Suprapubic skin (tissue), 4 donors: ENCODE measurements around the gene SLC37A1. TPM values are rescaled to one million over a fixed set of nuclear protein-coding genes. Genes with fewer than 3 reads are reported as not detected.

ENCODE experiments used
- DNase-seq, 2 donors: peaks; one replicate each; pipeline ENCODE4 v3.0.0-alpha.2; 2019; ENCODE audit warnings: low spot score in 2 of 2
- H3K27ac ChIP-seq: fragments of 200-600 bp; sonication (generic); one replicate; pipeline ENCODE4 v1.5.1; 2019
- H3K27me3 ChIP-seq: fragments of 200-600 bp; sonication (generic); one replicate; pipeline ENCODE4 v1.5.1; 2019
- H3K36me3 ChIP-seq: fragments of 200-600 bp; sonication (generic); one replicate; pipeline ENCODE4 v1.5.1; 2019
- H3K4me1 ChIP-seq: fragments of 200-600 bp; sonication (generic); one replicate; pipeline ENCODE4 v1.5.1; 2019
- H3K4me3 ChIP-seq: fragments of 200-600 bp; sonication (generic); one replicate; pipeline ENCODE4 v1.5.1; 2019; ENCODE audit warnings: mild to moderate bottlenecking
- H3K9me3 ChIP-seq: fragments of 200-600 bp; sonication (generic); one replicate; pipeline ENCODE4 v1.5.1; 2019
- EP300 ChIP-seq: sonication (generic); formaldehyde crosslinking; IDR thresholded peaks from one replicate; pipeline ENCODE4 v1.6.1; 2017; ENCODE audit warnings: antibody characterized with exemption
- POLR2A ChIP-seq, 2 donors: fragments of 450-650 bp; IDR thresholded peaks; one replicate each; pipeline ENCODE4 v1.6.1; 2017; ENCODE audit warnings: antibody characterized with exemption in 2 of 2, mild to moderate bottlenecking in 2 of 2, moderate library complexity in 2 of 2
- POLR2AphosphoS5 ChIP-seq, 3 donors: sonication (generic); formaldehyde crosslinking; IDR thresholded peaks; one replicate each; pipeline ENCODE4 v1.6.1; 2017; ENCODE audit warnings: antibody characterized with exemption in 3 of 3
- WGBS: methylation state at CpG from one replicate; pipeline ENCODE4 v1.1.5; 2018; 5-methylcytosine and 5-hydroxymethylcytosine counted together
- total RNA-seq, 4 donors: library from RNA; depleted of rRNA; stranded (reverse); fragments of >200 nt; gene quantifications; one replicate each; pipeline ENCODE4 v1.1.0, GENCODE V29; 2016
- TF ChIP-seq, protein P1 (sequence below), 2 donors: fragments of 200-600 bp in 1 of 2; fragments of 450-650 bp in 1 of 2; sonication (generic) in 1 of 2; IDR thresholded peaks; one replicate each; pipeline ENCODE4 v1.5.1; 2016 to 2019; ENCODE audit warnings: antibody characterized with exemption in 2 of 2, mild to moderate bottlenecking in 1 of 2, moderate library complexity in 1 of 2

SLC37A1 gene
- total RNA-seq, 4 donors from 2014 or later, result 10.2 to 23.1 (median 19.6) TPM

DNA sequence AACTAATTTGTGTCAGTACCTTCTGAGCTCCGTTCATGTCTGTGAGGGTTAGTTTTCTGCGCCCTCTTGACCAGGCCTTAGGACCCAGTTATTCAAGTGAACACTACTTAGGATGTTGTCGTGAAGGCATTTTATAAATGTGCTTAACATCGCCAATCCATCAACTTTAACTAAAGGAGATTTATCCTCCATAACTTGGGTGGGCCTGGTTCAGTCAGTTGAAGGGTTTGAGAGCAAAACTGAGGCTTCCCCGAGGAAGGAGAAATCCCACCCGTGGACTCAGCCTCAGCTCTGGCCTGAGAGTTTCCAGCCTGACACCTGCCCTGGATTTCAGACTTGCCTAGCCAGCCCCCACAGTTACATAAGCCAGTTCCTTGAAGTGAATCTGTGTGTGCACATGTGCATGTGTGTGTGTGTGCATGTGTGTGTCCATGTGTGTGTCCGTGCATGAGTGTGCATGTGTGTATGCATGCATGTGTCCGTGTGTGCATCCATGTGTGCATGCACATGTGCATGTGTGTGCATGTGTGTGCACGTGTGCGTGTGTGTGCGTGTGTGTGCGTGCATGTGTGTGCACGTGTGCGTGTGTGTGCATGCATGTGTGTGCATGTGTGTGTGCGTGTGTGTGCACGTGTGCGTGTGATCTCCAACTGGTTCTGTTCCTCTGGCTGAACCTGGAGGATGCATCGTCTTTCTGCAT lies 77.7 kb downstream of the SLC37A1 start:
- Histone ChIP-seq H3K36me3 (no peaks in the 10 kb centered on the region), H3K4me1 (peaks cover 7% of the 10 kb centered on the region), H3K27ac (no peak overlapping the region), H3K9me3 (no peaks in the 10 kb centered on the region), H3K4me3 (no peak overlapping the region), H3K27me3 (peaks cover 24% of the 10 kb centered on the region)
- TF ChIP-seq EP300, result no peak
- TF ChIP-seq, protein P1, sequence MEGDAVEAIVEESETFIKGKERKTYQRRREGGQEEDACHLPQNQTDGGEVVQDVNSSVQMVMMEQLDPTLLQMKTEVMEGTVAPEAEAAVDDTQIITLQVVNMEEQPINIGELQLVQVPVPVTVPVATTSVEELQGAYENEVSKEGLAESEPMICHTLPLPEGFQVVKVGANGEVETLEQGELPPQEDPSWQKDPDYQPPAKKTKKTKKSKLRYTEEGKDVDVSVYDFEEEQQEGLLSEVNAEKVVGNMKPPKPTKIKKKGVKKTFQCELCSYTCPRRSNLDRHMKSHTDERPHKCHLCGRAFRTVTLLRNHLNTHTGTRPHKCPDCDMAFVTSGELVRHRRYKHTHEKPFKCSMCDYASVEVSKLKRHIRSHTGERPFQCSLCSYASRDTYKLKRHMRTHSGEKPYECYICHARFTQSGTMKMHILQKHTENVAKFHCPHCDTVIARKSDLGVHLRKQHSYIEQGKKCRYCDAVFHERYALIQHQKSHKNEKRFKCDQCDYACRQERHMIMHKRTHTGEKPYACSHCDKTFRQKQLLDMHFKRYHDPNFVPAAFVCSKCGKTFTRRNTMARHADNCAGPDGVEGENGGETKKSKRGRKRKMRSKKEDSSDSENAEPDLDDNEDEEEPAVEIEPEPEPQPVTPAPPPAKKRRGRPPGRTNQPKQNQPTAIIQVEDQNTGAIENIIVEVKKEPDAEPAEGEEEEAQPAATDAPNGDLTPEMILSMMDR (IDR thresholded peaks at IDR 0.05), result no peak
- no peak for TF ChIP-seq POLR2A (IDR thresholded peaks at IDR 0.05)
- no peak for TF ChIP-seq POLR2AphosphoS5 (IDR thresholded peaks at IDR 0.05)
- peak in 1 of 2 donors; percentile 26 for DNase-seq
- 81% methylated on average over 16 of the region's 18 CpGs for WGBS

DNA sequence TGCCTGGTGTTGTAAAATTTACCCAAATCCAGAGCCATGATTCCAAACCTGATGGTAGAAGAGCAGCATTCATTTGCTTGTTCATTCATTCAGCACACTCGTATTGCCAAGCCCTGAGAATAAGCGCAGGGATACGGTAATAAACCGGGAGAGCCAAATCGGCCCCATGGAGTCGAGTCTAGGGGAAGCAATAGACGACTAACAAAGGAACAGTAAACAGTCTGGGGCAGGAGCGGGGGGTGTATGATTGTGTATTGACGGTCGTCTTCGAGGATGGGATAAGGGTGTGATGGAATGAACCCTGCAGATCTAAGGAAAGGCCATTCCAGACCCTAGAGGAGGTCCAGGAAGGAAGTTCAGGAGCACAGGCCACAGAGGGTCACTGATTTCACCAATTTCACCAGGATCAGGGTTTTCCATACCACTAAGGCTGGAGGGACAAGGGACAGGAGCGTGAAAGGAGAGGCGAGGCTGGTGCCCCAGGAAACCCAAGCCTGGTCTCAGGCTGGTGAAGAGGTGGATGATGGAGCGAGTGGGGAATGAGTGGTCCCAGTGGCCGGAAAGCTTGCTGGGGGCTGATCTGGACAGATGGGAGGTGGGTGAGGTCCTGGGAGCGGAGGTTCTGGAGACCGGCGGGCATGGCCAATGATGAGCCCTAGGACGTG lies 78.6 kb downstream of the SLC37A1 start:
- H3K27me3 ChIP-seq, result peaks cover 29% of the 10 kb centered on the region
- H3K36me3 ChIP-seq, result no peaks in the 10 kb centered on the region
- peak in 1 of 2 donors; percentile 64 for DNase-seq
- TF ChIP-seq POLR2A (IDR thresholded peaks at IDR 0.05) (no peak), EP300 (no peak), POLR2AphosphoS5 (IDR thresholded peaks at IDR 0.05) (no peak)
- TF ChIP-seq, protein P1 (IDR thresholded peaks at IDR 0.05), result no peak
- H3K4me1 ChIP-seq, result peaks cover 7% of the 10 kb centered on the region
- no peaks in the 10 kb centered on the region for H3K9me3 ChIP-seq
- H3K27ac ChIP-seq, result no peak overlapping the region
- WGBS, result 88% methylated on average over 19 of the region's 19 CpGs
- no peak overlapping the region for H3K4me3 ChIP-seq

DNA sequence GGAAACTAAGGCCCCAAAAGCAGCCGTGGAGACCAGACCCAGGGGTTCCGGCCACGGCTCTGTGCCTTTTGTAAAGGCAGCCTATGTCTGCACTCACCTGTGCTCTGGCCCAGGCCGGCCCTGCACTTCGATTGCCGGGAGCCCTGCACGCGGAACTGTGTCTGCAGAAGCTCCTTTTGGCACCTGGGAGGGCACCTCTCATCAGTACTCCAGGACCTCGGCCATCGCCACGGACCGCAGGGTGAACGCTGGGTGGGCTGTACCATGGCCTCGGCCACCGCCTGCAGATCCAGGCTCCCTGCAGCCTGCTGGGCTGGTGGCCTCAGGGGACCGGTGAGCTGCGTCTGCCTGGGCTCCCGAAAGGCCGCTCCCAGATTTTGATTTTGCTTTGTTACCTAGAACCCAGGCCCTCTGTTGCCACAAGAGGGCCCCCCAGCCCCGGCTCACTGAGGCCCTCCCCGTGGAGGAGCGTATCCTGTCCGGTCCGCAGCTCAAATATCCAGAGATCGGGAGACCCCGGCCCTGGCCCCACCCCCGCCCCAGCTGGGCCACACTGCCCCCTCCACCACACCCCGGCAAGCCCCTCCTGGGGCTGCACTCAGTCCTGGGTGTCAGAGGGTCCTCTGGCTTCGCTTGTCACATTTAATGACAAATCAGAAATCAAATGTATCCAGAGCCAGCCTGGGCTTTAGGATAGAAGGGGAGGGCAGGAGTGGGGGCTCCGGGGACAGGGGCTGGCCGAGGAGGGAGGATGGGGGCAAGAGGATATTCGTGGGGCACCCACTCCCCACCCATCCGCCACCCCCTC lies 79.6 kb downstream of the SLC37A1 start:
- 35% methylated on average over 15 of the region's 33 CpGs for WGBS
- Histone ChIP-seq H3K4me3 (peak overlapping the region; percentile 13), H3K9me3 (no peaks in the 10 kb centered on the region), H3K27ac (no peak overlapping the region), H3K4me1 (peaks cover 7% of the 10 kb centered on the region), H3K36me3 (no peaks in the 10 kb centered on the region), H3K27me3 (peaks cover 29% of the 10 kb centered on the region)
- TF ChIP-seq EP300, result no peak
- TF ChIP-seq, protein P1 (IDR thresholded peaks at IDR 0.05), result peak; percentile 27 to 71
- no peak for TF ChIP-seq POLR2AphosphoS5 (IDR thresholded peaks at IDR 0.05)
- TF ChIP-seq POLR2A (IDR thresholded peaks at IDR 0.05), result no peak
- DNase-seq, result peak in 1 of 2 donors; percentile 86

DNA sequence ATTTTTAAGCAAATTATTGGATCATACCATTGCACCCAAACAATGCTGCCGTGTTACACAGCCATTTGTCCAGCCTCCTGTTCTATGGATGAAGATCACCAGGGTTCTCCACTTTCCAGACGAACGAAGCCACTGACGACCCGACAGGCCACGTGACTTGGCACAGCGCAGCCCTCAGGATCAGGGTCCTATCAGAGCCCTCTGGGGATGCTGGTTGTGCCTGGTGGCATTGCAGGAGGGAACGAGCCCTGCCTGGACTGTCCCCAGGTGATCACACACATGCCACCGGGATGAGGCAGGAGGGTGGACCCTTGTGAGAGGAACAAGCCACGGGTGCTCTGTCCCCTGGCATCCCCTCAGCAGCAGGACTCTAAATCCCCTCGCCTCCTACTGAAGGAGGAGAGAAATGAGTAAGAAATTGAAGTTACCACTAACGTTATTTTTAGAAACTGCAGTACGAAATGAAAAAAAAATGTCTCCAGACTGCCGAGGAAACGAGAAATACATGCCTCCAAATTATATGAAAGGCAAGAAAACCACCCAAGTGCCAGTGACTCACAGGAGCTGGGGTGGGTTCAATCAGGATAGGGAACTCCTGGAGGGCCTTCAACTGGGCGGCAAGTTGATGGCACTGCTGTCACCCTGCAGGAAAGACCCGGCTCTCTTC lies 81.1 kb downstream of the SLC37A1 start:
- no peak overlapping the region for H3K27ac ChIP-seq
- no peaks in the 10 kb centered on the region for H3K9me3 ChIP-seq
- peaks cover 29% of the 10 kb centered on the region for H3K27me3 ChIP-seq
- H3K4me3 ChIP-seq, result no peak overlapping the region
- TF ChIP-seq POLR2AphosphoS5 (IDR thresholded peaks at IDR 0.05), result no peak
- WGBS, result 68% methylated on average over 16 of the region's 17 CpGs
- H3K4me1 ChIP-seq, result peaks cover 7% of the 10 kb centered on the region
- DNase-seq, result peak in 1 of 2 donors; percentile 62
- H3K36me3 ChIP-seq, result no peaks in the 10 kb centered on the region

DNA sequence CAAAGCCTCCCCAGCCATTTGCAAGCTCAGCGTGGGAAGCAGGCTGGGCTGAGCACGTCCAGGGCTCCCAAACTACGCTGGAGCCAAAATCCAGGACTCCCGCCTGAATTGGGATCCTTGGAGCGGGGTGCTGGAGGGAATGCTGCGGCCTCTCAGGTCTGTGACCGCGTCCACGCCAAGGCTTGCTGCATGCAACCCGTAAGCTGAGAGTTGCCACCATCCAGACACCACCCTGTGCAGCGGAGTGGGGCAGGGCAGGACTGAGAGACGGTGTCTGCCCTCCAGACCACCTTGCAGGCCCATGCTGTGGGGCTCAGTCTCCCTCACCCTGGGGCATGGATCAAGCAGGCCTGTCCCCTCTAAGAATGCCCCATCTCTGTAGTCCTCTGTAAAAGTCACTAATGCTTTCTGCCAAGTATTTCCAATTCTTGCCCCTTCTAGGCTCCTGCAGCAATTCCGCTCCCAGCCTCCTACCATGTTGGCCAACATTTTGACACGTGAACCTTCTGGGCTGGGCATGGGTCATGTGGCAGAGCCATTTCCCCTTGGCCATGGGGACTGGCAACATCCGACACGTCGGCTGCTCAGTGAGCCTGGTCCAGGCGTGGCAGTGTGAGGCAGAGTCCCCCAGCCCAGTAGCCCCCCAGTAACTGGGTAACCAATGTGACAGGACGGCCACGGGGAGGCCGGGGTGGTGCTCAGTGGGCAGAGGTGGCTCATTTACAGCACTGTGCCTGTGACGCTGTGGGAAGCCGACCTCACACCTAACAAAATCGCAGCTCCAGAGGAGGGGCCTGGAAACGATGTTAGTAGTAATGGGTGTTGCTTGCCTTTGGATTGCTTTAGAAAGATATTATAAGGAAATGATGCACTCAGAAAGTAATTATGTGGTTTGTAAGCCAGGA lies 81.9 kb downstream of the SLC37A1 start:
- TF ChIP-seq POLR2A (IDR thresholded peaks at IDR 0.05), result no peak
- H3K36me3 ChIP-seq, result no peaks in the 10 kb centered on the region
- peak in 1 of 2 donors; percentile 60 for DNase-seq
- no peaks in the 10 kb centered on the region for H3K9me3 ChIP-seq
- H3K4me1 ChIP-seq, result peaks cover 7% of the 10 kb centered on the region
- WGBS, result 87% methylated on average over 14 of the region's 25 CpGs
- H3K27ac ChIP-seq, result no peak overlapping the region
- H3K27me3 ChIP-seq, result peaks cover 29% of the 10 kb centered on the region
- H3K4me3 ChIP-seq, result no peak overlapping the region
